Activated CD4-positive, CD25-positive, alpha-beta regulatory T cell (primary cell): ENCODE results near the gene RTL10.
"Not testable (repeated sequence)": the region's sequence is repeated elsewhere in the genome, so short reads cannot be mapped to it uniquely, and the experiment has no call there.

Source experiments
- DNase-seq, 4 experiments: peaks; one replicate each; lab custom pipeline; 2025; lab: John Stamatoyannopoulos, UW

RTL10 gene

GRCh38 chr22:19843107-19843856 is 11.4 kb downstream of the RTL10 start:
- no peak for DNase-seq

- DNase-seq: no peak
These were observed 12.1 kb downstream of the RTL10 start for GRCh38 chr22:19842393-19843106.

- no peak for DNase-seq
These were observed 12.9 kb downstream of the RTL10 start for GRCh38 chr22:19841641-19842392.

- DNase-seq: no peak
These were observed 13.6 kb downstream of the RTL10 start for GRCh38 chr22:19840955-19841640.

- DNase-seq: no peak
These were observed 14.6 kb downstream of the RTL10 start for GRCh38 chr22:19840059-19840458.

GRCh38 chr22:19837915-19838314 is 16.8 kb downstream of the RTL10 start:
- no peak for DNase-seq

GRCh38 chr22:19836512-19836911 is 18.2 kb downstream of the RTL10 start:
- DNase-seq: no peak

GRCh38 chr22:19834599-19834998 is 20.1 kb downstream of the RTL10 start:
- DNase-seq: no peak

- not testable (repeated sequence) for DNase-seq
These were observed 21.3 kb downstream of the RTL10 start for GRCh38 chr22:19833327-19833726.

GRCh38 chr22:19832476-19833108 is 22.1 kb downstream of the RTL10 start:
- no peak for DNase-seq

- not testable (repeated sequence) for DNase-seq
These were observed 22.7 kb downstream of the RTL10 start for GRCh38 chr22:19831979-19832378.

- no peak for DNase-seq
These were observed 23.7 kb downstream of the RTL10 start for GRCh38 chr22:19831016-19831415.

GRCh38 chr22:19828035-19828401 is 26.7 kb downstream of the RTL10 start:
- no peak for DNase-seq

- no peak for DNase-seq
These were observed 27.2 kb downstream of the RTL10 start for GRCh38 chr22:19827341-19828034.

GRCh38 chr22:19826619-19826950 is 28.1 kb downstream of the RTL10 start:
- no peak for DNase-seq

GRCh38 chr22:19825904-19826618 is 28.6 kb downstream of the RTL10 start:
- no peak for DNase-seq

- no peak for DNase-seq
These were observed 29.7 kb downstream of the RTL10 start for GRCh38 chr22:19824926-19825339.

- no peak for DNase-seq
These were observed 30.3 kb downstream of the RTL10 start for GRCh38 chr22:19824212-19824925.

- DNase-seq: no peak
These were observed 30.8 kb downstream of the RTL10 start for GRCh38 chr22:19823902-19824211.
